HepG2 (cell line): ENCODE results near the gene GPA33. TPM values are rescaled to one million over a fixed set of nuclear protein-coding genes. Genes with fewer than 3 reads are reported as not detected.

Experiments used
- CBX5 ChIP-seq: sonication (generic); formaldehyde crosslinking; IDR thresholded peaks from 2 replicates; pipeline ENCODE4 v1.4.0; 2020; ENCODE audit warnings: missing genetic modification reagents, borderline replicate concordance
- CCAR2 ChIP-seq: fragments of 200-400 bp; formaldehyde crosslinking; optimal IDR thresholded peaks from 2 replicates; pipeline ENCODE3; 2018; ENCODE audit warnings: low read depth, mild to moderate bottlenecking, low read length, moderate library complexity
- HES4 ChIP-seq: sonication (generic); formaldehyde crosslinking; IDR thresholded peaks from 2 replicates; pipeline ENCODE4 v1.9.0; 2021; ENCODE audit warnings: mild to moderate bottlenecking, missing genetic modification reagents, borderline replicate concordance
- ZFP36 ChIP-seq: fragments of 150-350 bp; IDR thresholded peaks from 2 replicates; pipeline ENCODE4 v1.6.1; 2018; ENCODE audit warnings: borderline replicate concordance, low read length, low read depth; ENCODE audit not compliant: partially characterized antibody
- ZNF337 ChIP-seq: sonication (generic); formaldehyde crosslinking; IDR thresholded peaks from 2 replicates; pipeline ENCODE4 v1.5.1; 2020; ENCODE audit warnings: missing genetic modification reagents, low read depth, mild to moderate bottlenecking, borderline replicate concordance
- ZNF660 ChIP-seq: sonication (generic); formaldehyde crosslinking; IDR thresholded peaks from 2 replicates; pipeline ENCODE4 v1.5.1; 2020; ENCODE audit warnings: mild to moderate bottlenecking, low read depth, missing genetic modification reagents, borderline replicate concordance
- polyA plus RNA-seq, 8 experiments: library from polyadenylated mRNA; depleted of rRNA in 3 of 8; stranded (reverse) in 7 of 8; unstranded in 1 of 8; fragments of >200 nt; fragmentation: Illumina TruSeq in 4 of 8; extraction: Trizol in 4 of 8; gene quantifications; 2 replicates each; pipeline versions ENCODE4 v1.2.1 to v1.2.3, GENCODE V29; 2011 to 2016; ENCODE audit warnings: low read depth in 4 of 8, missing spikeins in 1 of 8, mixed read lengths in 1 of 8; ENCODE audit not compliant: insufficient read depth in 1 of 8
- total RNA-seq, 5 experiments: library from RNA; depleted of rRNA; stranded (reverse); fragments of >200 nt; fragmentation: Illumina TruSeq; extraction: Trizol; gene quantifications; 2 replicates each; pipeline ENCODE4 v1.2.3, GENCODE V29; 2016; ENCODE audit warnings: low read depth in 1 of 5
- TF ChIP-seq, protein P1 (sequence below): sonication (generic); formaldehyde crosslinking; IDR thresholded peaks from 2 replicates; pipeline ENCODE4 v1.4.0; 2020; ENCODE audit warnings: mild to moderate bottlenecking, missing genetic modification reagents
- TF ChIP-seq, protein P2 (sequence below): sonication (generic); formaldehyde crosslinking; IDR thresholded peaks from 2 replicates; pipeline ENCODE4 v1.4.0; 2020; ENCODE audit warnings: missing genetic modification reagents
- TF ChIP-seq, protein P3 (sequence below): sonication (generic); formaldehyde crosslinking; IDR thresholded peaks from 2 replicates; pipeline ENCODE4 v1.5.0; 2020; ENCODE audit warnings: mild to moderate bottlenecking, missing genetic modification reagents

The GPA33 gene
- total and polyA plus RNA-seq, 2 of the 13 experiments (the other 11 are each of a cell fraction or from before 2014, with no cell fraction given) = not detected

DNA sequence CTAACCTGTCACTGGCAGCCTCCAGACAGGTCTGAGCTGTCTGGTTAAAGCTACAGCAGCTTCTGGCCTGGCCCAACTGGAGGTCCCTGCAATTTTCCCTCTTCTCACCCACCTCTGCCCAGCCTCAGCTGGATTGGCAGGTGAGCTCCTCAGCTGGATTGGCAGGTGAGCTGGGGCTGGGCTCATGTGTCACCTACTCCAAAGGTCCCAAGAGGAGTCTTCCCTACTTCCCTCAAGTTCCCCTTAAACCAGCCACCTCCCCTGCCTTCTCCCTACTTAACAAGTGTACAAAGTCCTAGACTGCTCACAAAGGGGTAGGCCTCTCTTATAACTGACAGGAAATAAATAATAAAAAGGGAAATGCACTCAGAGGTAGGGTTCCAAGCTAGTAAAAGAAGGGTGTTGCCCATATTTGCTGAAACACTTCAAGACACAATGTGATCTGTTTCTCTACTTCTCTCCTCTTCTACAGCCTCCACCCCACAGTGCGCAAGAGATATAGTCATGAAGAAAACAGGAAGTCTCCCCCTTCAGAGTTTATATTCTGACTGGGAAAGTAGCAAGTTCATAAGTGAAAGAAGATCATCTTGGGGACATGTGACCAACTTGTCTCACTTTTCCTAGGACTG is at the start of gene GPA33 (continued):
- TF ChIP-seq, protein P1, sequence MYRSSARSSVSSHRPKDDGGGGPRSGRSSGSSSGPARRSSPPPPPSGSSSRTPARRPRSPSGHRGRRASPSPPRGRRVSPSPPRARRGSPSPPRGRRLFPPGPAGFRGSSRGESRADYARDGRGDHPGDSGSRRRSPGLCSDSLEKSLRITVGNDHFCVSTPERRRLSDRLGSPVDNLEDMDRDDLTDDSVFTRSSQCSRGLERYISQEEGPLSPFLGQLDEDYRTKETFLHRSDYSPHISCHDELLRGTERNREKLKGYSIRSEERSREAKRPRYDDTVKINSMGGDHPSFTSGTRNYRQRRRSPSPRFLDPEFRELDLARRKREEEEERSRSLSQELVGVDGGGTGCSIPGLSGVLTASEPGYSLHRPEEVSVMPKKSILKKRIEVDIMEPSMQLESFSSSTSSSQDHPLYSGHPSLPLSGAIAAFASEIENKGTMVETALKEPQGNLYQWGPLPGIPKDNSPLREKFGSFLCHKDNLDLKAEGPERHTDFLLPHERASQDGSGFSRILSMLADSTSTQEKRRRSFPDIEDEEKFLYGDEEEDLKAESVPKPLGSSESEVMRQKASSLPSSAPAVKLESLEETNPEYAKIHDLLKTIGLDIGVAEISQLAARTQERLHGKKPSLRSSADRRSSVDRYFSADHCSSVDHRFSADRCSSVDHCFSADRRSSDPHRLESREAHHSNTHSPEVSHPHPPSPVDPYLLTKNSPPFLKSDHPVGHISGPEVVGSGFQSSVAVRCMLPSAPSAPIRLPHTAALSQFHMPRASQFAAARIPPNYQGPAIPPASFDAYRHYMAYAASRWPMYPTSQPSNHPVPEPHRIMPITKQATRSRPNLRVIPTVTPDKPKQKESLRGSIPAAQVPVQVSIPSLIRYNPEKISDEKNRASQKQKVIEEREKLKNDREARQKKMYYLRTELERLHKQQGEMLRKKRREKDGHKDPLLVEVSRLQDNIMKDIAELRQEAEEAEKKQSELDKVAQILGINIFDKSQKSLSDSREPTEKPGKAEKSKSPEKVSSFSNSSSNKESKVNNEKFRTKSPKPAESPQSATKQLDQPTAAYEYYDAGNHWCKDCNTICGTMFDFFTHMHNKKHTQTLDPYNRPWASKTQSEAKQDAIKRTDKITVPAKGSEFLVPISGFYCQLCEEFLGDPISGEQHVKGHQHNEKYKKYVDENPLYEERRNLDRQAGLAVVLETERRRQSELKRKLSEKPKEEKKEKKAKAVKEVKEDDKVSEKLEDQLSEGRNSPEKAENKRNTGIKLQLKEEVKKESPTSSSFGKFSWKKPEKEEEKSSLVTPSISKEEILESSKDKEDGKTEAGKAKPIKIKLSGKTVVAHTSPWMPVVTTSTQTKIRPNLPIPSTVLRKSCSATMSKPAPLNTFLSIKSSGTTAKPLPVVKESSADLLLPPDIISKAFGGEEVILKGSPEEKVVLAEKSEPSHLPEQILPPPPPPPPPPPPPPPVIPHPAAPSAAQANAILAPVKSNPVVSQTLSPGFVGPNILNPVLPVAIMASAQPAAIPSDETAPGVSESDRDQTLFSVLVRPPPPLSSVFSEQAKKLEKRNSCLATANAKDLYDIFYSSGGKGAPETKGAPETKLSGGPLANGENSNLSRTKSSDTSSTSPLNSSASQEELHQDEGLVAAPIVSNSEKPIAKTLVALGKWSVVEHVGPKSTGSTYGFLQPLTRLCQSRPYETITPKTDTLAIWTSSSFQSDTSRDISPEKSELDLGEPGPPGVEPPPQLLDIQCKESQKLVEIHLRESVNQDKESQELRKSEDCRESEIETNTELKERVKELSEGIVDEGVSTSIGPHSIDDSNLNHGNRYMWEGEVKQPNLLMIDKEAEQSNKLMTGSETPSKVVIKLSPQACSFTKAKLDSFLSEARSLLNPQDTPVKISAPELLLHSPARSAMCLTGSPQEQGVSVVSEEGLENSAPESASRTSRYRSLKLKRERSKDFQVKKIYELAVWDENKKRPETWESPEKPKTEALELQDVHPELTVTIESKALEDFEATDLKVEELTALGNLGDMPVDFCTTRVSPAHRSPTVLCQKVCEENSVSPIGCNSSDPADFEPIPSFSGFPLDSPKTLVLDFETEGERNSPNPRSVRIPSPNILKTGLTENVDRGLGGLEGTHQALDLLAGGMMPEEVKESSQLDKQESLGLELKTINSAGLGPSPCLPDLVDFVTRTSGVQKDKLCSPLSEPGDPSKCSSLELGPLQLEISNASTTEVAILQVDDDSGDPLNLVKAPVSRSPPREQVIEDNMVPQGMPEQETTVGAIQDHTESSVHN (CRISPR knock-in tag) = no peak
- TF ChIP-seq, protein P2, sequence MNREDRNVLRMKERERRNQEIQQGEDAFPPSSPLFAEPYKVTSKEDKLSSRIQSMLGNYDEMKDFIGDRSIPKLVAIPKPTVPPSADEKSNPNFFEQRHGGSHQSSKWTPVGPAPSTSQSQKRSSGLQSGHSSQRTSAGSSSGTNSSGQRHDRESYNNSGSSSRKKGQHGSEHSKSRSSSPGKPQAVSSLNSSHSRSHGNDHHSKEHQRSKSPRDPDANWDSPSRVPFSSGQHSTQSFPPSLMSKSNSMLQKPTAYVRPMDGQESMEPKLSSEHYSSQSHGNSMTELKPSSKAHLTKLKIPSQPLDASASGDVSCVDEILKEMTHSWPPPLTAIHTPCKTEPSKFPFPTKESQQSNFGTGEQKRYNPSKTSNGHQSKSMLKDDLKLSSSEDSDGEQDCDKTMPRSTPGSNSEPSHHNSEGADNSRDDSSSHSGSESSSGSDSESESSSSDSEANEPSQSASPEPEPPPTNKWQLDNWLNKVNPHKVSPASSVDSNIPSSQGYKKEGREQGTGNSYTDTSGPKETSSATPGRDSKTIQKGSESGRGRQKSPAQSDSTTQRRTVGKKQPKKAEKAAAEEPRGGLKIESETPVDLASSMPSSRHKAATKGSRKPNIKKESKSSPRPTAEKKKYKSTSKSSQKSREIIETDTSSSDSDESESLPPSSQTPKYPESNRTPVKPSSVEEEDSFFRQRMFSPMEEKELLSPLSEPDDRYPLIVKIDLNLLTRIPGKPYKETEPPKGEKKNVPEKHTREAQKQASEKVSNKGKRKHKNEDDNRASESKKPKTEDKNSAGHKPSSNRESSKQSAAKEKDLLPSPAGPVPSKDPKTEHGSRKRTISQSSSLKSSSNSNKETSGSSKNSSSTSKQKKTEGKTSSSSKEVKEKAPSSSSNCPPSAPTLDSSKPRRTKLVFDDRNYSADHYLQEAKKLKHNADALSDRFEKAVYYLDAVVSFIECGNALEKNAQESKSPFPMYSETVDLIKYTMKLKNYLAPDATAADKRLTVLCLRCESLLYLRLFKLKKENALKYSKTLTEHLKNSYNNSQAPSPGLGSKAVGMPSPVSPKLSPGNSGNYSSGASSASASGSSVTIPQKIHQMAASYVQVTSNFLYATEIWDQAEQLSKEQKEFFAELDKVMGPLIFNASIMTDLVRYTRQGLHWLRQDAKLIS (CRISPR knock-in tag) = no peak
- no peak for TF ChIP-seq CBX5 (CRISPR knock-in tag)
- TF ChIP-seq, protein P3, sequence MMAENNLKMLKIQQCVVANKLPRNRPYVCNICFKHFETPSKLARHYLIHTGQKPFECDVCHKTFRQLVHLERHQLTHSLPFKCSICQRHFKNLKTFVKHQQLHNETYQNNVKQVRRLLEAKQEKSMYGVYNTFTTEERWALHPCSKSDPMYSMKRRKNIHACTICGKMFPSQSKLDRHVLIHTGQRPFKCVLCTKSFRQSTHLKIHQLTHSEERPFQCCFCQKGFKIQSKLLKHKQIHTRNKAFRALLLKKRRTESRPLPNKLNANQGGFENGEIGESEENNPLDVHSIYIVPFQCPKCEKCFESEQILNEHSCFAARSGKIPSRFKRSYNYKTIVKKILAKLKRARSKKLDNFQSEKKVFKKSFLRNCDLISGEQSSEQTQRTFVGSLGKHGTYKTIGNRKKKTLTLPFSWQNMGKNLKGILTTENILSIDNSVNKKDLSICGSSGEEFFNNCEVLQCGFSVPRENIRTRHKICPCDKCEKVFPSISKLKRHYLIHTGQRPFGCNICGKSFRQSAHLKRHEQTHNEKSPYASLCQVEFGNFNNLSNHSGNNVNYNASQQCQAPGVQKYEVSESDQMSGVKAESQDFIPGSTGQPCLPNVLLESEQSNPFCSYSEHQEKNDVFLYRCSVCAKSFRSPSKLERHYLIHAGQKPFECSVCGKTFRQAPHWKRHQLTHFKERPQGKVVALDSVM (CRISPR knock-in tag) = no peak
- TF ChIP-seq ZFP36 = no peak
- TF ChIP-seq ZNF337 (CRISPR knock-in tag) = no peak
- TF ChIP-seq HES4 (CRISPR knock-in tag) = no peak
- TF ChIP-seq ZNF660 (CRISPR knock-in tag) = no peak
- TF ChIP-seq CCAR2 = no peak
